Body of pancreas (tissue), 4 donors: ENCODE results near the gene ZNF862. TPM values are rescaled to one million over a fixed set of nuclear protein-coding genes. Genes with fewer than 3 reads are reported as not detected.

Experiments
- ATAC-seq: fragments of 150-250 bp; one replicate; pipeline ENCODE4 v1.9.1; 2016
- DNase-seq, 4 donors: peaks; one replicate each; pipeline ENCODE4 v3.0.0-alpha.2; 2019
- H3K27ac ChIP-seq, 4 donors: fragments of 200-600 bp; sonication (generic); 1 replicate in 3 of 4; 2 replicates in 1 of 4; pipeline versions ENCODE4 v1.5.1 to v1.6.1; 2016 to 2019; ENCODE audit warnings: mild to moderate bottlenecking in 1 of 4, mixed read lengths in 1 of 4, moderate library complexity in 1 of 4
- H3K27me3 ChIP-seq, 2 donors: fragments of 200-600 bp; sonication (generic); one replicate each; pipeline ENCODE4 v1.6.0; 2016; ENCODE audit warnings: mild to moderate bottlenecking in 1 of 2
- H3K36me3 ChIP-seq, 2 donors: fragments of 200-600 bp; sonication (generic); replicated peaks in 1 of 2; 2 replicates each; pipeline ENCODE4 v1.5.1; 2016; ENCODE audit warnings: low read depth in 2 of 2; ENCODE audit not compliant: insufficient read depth in 1 of 2
- H3K4me1 ChIP-seq: fragments of 200-600 bp; sonication (generic); one replicate; pipeline ENCODE4 v1.6.0; 2016
- H3K4me3 ChIP-seq, 2 donors: fragments of 200-600 bp; sonication (generic); 1 replicate in 1 of 2; 2 replicates in 1 of 2; pipeline ENCODE4 v1.5.1; 2016 to 2019
- H3K9me3 ChIP-seq, 3 donors: fragments of 200-600 bp; sonication (generic); 1 replicate in 2 of 3; 2 replicates in 1 of 3; pipeline ENCODE4 v1.5.1; 2016
- CTCF ChIP-seq, 7 experiments: fragments of 450-650 bp in 4 of 7; fragments of 200-600 bp in 3 of 7; sonication (generic) in 3 of 7; IDR thresholded peaks; one replicate each; pipeline ENCODE4 v1.5.1; 2016 to 2019; ENCODE audit warnings: antibody characterized with exemption in 7 of 7
- POLR2A ChIP-seq, 3 donors: fragments of 450-650 bp; IDR thresholded peaks; one replicate each; pipeline ENCODE4 v1.6.1; 2016; ENCODE audit warnings: antibody characterized with exemption in 3 of 3, mild to moderate bottlenecking in 2 of 3
- WGBS, 2 donors: methylation state at CpG; one replicate each; pipeline ENCODE4 v1.1.5; 2017; 5-methylcytosine and 5-hydroxymethylcytosine counted together
- intact Hi-C: fragments of 100-400 bp; cut with DNase I; formaldehyde crosslinking; loops from one replicate; pipeline ENCODE4 v1.15.1; 2023
- total RNA-seq, 2 donors: library from RNA; depleted of rRNA; stranded (reverse); fragments of >200 nt; gene quantifications; one replicate each; pipeline ENCODE4 v1.1.0, GENCODE V29; 2016

The ZNF862 gene
- total RNA-seq, 2 donors from 2014 or later: 10.9 to 18.8 TPM

DNA sequence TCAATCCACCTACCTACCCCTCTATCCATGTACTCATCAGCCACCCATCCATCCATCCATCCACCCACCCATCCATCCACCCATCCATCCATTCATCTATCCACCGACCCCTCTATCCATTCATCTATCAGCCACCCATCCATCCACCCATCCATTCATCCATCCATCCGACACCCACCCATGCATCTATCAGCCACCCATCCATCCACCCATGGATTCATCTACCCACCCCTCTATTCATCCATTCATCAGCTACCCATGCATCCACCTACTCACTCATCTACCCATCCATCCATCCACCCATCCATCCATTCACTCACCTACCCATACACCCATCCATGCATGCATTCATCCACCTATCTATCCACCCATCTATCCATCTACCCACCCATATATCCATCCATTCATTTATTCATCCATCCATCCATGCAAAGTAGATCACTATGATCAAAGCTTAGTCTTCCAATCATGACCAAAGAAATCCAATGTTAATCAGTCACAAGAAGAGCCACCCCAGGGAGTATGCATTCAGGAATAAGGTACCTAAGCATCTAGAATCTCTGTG lies 37.1 kb upstream of the ZNF862 start:
- intact Hi-C loops: no loop called here
- Histone ChIP-seq H3K36me3 (no peaks in the 10 kb centered on the region), H3K4me3 (no peak overlapping the region), H3K4me1 (no peaks in the 10 kb centered on the region), H3K27ac (no peak overlapping the region), H3K9me3 (no peaks in the 10 kb centered on the region), H3K27me3 (no peaks in the 10 kb centered on the region)
- 62 to 90% methylated on average over 2 of the region's 2 CpGs for WGBS, 2 donors
- DNase-seq (no peak), ATAC-seq (no peak)
- TF ChIP-seq CTCF (IDR thresholded peaks at IDR 0.05) (no peak), POLR2A (IDR thresholded peaks at IDR 0.05) (no peak)

- Histone ChIP-seq H3K36me3 (no peaks in the 10 kb centered on the region), H3K27me3 (no peaks in the 10 kb centered on the region), H3K4me1 (no peaks in the 10 kb centered on the region), H3K4me3 (no peak overlapping the region), H3K9me3 (no peaks in the 10 kb centered on the region), H3K27ac (no peak overlapping the region)
- ATAC-seq (no peak), DNase-seq (no peak)
- no peak for TF ChIP-seq POLR2A (IDR thresholded peaks at IDR 0.05)
- no peak for TF ChIP-seq CTCF (IDR thresholded peaks at IDR 0.05)
- intact Hi-C loops: no loop called here
- 99% methylated on average over 12 of the region's 16 CpGs; no CpG with 5 or more reads in 1 of the 2 donors for WGBS, 2 donors
Observed at GRCh38 chr7:149801816-149802215, 36.4 kb upstream of the ZNF862 start.

DNA sequence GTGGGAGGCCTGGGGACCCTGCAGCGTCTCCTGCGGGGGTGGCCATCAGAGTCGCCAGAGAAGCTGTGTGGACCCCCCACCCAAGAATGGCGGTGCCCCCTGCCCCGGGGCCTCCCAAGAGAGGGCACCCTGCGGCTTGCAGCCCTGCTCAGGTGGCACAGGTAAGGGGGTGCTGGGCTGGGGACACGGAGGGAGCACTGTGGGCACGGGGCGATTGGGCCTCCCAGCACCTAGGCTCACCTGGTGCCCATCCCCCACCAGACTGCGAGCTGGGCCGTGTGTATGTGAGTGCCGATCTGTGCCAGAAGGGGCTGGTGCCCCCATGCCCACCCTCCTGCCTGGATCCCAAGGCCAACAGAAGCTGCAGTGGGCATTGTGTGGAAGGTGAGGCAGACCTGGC lies 35.2 kb upstream of the ZNF862 start:
- ATAC-seq (no peak), DNase-seq (no peak)
- no peak overlapping the region for H3K4me3 ChIP-seq
- no peaks in the 10 kb centered on the region for H3K27me3 ChIP-seq
- no peak for TF ChIP-seq POLR2A (IDR thresholded peaks at IDR 0.05)
- WGBS, 2 donors: 81% methylated on average over 12 of the region's 12 CpGs; no CpG with 5 or more reads in 1 of the 2 donors
- no peaks in the 10 kb centered on the region for H3K4me1 ChIP-seq
- H3K27ac ChIP-seq: no peak overlapping the region
- H3K36me3 ChIP-seq: no peaks in the 10 kb centered on the region
- H3K9me3 ChIP-seq: no peaks in the 10 kb centered on the region
- intact Hi-C loops: no loop called here

GRCh38 chr7:149803551-149804074 lies 34.6 kb upstream of the ZNF862 start:
- no peaks in the 10 kb centered on the region for H3K36me3 ChIP-seq
- TF ChIP-seq CTCF (IDR thresholded peaks at IDR 0.05) (no peak), POLR2A (IDR thresholded peaks at IDR 0.05) (no peak)
- DNase-seq: no peak
- no peaks in the 10 kb centered on the region for H3K4me1 ChIP-seq
- H3K27ac ChIP-seq: no peak overlapping the region
- 69 to 70% methylated on average over 13 to 15 of the region's 17 CpGs for WGBS, 2 donors
- H3K9me3 ChIP-seq: no peaks in the 10 kb centered on the region
- H3K27me3 ChIP-seq: no peaks in the 10 kb centered on the region
- intact Hi-C loops: no loop called here
- ATAC-seq: no peak
- no peak overlapping the region for H3K4me3 ChIP-seq

DNA sequence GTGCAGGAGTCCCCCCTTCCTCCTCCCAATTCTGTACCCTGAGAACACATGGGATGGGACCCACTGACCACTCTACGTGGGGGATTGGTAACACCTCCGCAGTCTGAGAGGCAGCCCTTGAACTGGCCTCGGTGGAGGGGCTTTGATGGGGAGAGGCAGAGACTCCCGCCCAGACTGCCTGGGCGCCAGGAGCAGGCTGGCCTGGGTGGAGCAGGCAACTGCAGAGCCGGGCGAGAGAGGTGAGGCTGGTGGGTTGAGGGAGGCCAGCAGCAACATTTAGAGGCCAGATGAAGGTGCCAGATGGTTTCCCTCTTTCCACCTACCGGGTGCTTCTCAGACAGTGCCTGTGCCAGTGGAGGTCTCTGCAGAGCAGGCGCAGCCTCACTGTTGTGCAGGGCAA lies 34.1 kb upstream of the ZNF862 start:
- intact Hi-C loops: no loop called here
- H3K4me3 ChIP-seq: no peak overlapping the region
- no peak for ATAC-seq
- DNase-seq: no peak
- TF ChIP-seq CTCF (IDR thresholded peaks at IDR 0.05): no peak
- no peak for TF ChIP-seq POLR2A (IDR thresholded peaks at IDR 0.05)
- no peak overlapping the region for H3K27ac ChIP-seq
- WGBS, 2 donors: 77 to 94% methylated on average over 4 to 9 of the region's 9 CpGs
- H3K27me3 ChIP-seq: no peaks in the 10 kb centered on the region
- no peaks in the 10 kb centered on the region for H3K4me1 ChIP-seq
- no peaks in the 10 kb centered on the region for H3K9me3 ChIP-seq
- no peaks in the 10 kb centered on the region for H3K36me3 ChIP-seq
